Astrocyte (in vitro differentiated cells and primary cell): ENCODE data around the gene LDAH.
"Not testable (repeated sequence)": the region's sequence is repeated elsewhere in the genome, so short reads cannot be mapped to it uniquely, and the experiment has no call there.

Source experiments
- EZH2 ChIP-seq: IDR thresholded peaks from 2 replicates; pipeline ENCODE4 v1.6.1; 2012; ENCODE audit warnings: mild to moderate bottlenecking, low read length, inconsistent platforms; ENCODE audit not compliant: insufficient read depth
- TF ChIP-seq, protein P1 (sequence below): IDR thresholded peaks from 2 replicates; pipeline ENCODE4 v1.5.1; 2011; ENCODE audit warnings: low read depth, mild to moderate bottlenecking, inconsistent platforms, low read length, moderate library complexity; ENCODE audit not compliant: insufficient read depth

DNA sequence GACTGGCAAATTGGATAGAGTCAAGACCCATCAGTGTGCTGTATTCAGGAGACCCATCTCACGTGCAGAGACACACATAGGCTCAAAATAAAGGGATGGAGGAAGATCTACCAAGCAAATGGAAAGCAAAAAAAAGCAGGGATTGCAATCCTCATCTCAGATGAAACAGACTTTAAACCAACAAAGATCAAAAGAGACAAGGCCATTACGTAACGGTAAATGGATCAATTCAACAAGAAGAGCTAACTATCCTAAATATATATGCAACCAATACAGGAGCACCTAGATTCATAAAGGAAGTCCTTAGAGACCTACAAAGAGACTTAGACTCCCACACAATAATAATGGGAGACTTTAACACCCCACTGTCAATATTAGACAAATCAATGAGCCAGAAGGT lies 109.3 kb downstream of the LDAH start:
- TF ChIP-seq, protein P1, sequence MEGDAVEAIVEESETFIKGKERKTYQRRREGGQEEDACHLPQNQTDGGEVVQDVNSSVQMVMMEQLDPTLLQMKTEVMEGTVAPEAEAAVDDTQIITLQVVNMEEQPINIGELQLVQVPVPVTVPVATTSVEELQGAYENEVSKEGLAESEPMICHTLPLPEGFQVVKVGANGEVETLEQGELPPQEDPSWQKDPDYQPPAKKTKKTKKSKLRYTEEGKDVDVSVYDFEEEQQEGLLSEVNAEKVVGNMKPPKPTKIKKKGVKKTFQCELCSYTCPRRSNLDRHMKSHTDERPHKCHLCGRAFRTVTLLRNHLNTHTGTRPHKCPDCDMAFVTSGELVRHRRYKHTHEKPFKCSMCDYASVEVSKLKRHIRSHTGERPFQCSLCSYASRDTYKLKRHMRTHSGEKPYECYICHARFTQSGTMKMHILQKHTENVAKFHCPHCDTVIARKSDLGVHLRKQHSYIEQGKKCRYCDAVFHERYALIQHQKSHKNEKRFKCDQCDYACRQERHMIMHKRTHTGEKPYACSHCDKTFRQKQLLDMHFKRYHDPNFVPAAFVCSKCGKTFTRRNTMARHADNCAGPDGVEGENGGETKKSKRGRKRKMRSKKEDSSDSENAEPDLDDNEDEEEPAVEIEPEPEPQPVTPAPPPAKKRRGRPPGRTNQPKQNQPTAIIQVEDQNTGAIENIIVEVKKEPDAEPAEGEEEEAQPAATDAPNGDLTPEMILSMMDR = not testable (repeated sequence)
- not testable (repeated sequence) for TF ChIP-seq EZH2
